H1 (cell line): ENCODE data around the gene CD160. TPM values are rescaled to one million over a fixed set of nuclear protein-coding genes. Genes with fewer than 3 reads are reported as not detected.

Source experiments
- ATF3 ChIP-seq: IDR thresholded peaks from 2 replicates; pipeline ENCODE4 v1.6.1; 2011; ENCODE audit warnings: low read depth, mild to moderate bottlenecking, low read length; ENCODE audit not compliant: insufficient read depth
- BACH1 ChIP-seq: IDR thresholded peaks from 2 replicates; pipeline ENCODE4 v1.6.1; 2012; ENCODE audit warnings: low read length, improper control_type of control experiment
- BCL11A ChIP-seq, 2 experiments: IDR thresholded peaks; one replicate each; pipeline ENCODE4 v1.6.1; 2011; ENCODE audit warnings: low read depth in 2 of 2, low read length in 2 of 2, mild to moderate bottlenecking in 2 of 2
- SP2 ChIP-seq: IDR thresholded peaks from 2 replicates; pipeline ENCODE4 v1.6.1; 2012; ENCODE audit warnings: mild to moderate bottlenecking, low read length, inconsistent platforms
- TAF7 ChIP-seq: optimal IDR thresholded peaks from 2 replicates; pipeline ENCODE3; 2011; ENCODE audit warnings: low read depth, mild to moderate bottlenecking, inconsistent platforms, low read length, moderate library complexity, borderline replicate concordance
- TEAD4 ChIP-seq: IDR thresholded peaks from 2 replicates; pipeline ENCODE4 v1.6.1; 2012; ENCODE audit warnings: low read depth, low read length, inconsistent platforms, mixed read lengths
- polyA plus RNA-seq, 7 experiments: library from polyadenylated mRNA; depleted of rRNA in 3 of 7; stranded (reverse) in 5 of 7; unstranded in 2 of 7; fragments of >200 nt in 5 of 7; fragments of 200-250 nt in 2 of 7; gene quantifications; 1 replicate in 5 of 7; 2 replicates in 1 of 7; 4 replicates in 1 of 7; pipeline versions ENCODE4 v1.2.1 to v1.2.3, GENCODE V29; 2011 to 2013; ENCODE audit warnings: missing spikeins in 2 of 7, mixed read lengths in 2 of 7
- total RNA-seq: library from RNA; stranded (reverse); fragmentation: NEBNext Ultra II Directional; extraction: Animal tissue kit (Norgen Biotek cat#: 25700); gene quantifications from 2 replicates; pipeline ENCODE4 v1.2.1, GENCODE V29; 2021

Gene CD160
- total and polyA plus RNA-seq, 2 of the 8 experiments (the other 6 are each of a cell fraction or from before 2014, with no cell fraction given): not detected

DNA sequence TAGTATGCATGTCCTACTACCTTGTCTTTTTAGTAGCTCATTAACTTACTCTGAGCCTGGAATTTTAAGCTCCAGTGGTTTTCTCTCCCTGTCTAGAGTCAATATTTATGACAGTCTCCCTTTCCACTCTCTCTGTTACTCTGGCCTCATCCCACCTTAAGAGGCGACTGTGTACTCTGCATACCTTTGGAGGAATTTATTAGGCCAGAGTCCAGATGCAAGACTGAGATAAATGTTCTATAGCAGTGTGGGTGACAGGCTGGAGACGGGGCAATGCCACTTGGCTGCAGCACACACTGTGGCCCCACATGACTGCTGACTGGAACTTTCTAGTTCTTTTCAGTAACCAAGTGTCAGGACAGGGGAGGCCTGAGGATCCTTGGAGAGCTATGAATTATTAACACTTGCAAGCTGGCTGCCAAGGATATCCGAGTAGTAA is 8.1 kb upstream of the CD160 start (continued):
- TF ChIP-seq TAF7: no peak
- no peak for TF ChIP-seq TEAD4
- TF ChIP-seq BCL11A (IDR thresholded peaks at IDR 0.05; ENCODE audit: low read depth in 2 of 2, low read length in 2 of 2): no peak
- TF ChIP-seq SP2: no peak
- TF ChIP-seq BACH1: no peak
- TF ChIP-seq ATF3: no peak
- TF ChIP-seq, all 59 proteins: peak for 0
